HepG2 (cell line): ENCODE data around the gene CDC42EP4.

Experiments used
- JUND ChIP-seq: sonication (generic); formaldehyde crosslinking; IDR thresholded peaks from 2 replicates; pipeline ENCODE4 v1.8.0; 2022; ENCODE audit warnings: mild to moderate bottlenecking, missing genetic modification reagents
- NFE2L1 ChIP-seq: sonication (generic); formaldehyde crosslinking; IDR thresholded peaks from 2 replicates; pipeline ENCODE4 v1.4.0; 2020; ENCODE audit warnings: missing genetic modification reagents, mild to moderate bottlenecking, borderline replicate concordance
- PHB2 ChIP-seq: fragments of 450-650 bp; IDR thresholded peaks from 2 replicates; pipeline ENCODE4 v1.6.1; 2018; ENCODE audit not compliant: partially characterized antibody
- PRDM4 ChIP-seq: sonication (generic); formaldehyde crosslinking; IDR thresholded peaks from 2 replicates; pipeline ENCODE4 v1.9.0; 2021; ENCODE audit warnings: missing genetic modification reagents, borderline replicate concordance
- RFX5 ChIP-seq: IDR thresholded peaks from 2 replicates; pipeline ENCODE4 v1.6.1; 2011; ENCODE audit warnings: low read depth, low read length, improper control_type of control experiment
- TF ChIP-seq, protein P1 (sequence below): sonication (generic); formaldehyde crosslinking; IDR thresholded peaks from 2 replicates; pipeline ENCODE4 v1.4.0; 2020; ENCODE audit warnings: mild to moderate bottlenecking, missing genetic modification reagents
- TF ChIP-seq, protein P2 (sequence below): sonication (generic); formaldehyde crosslinking; IDR thresholded peaks from 2 replicates; pipeline ENCODE4 v1.8.0; 2022; ENCODE audit warnings: mild to moderate bottlenecking, missing genetic modification reagents, borderline replicate concordance

GRCh38 chr17:73240561-73240960 lies 71.2 kb downstream of the CDC42EP4 start:
- TF ChIP-seq RFX5 (no peak), NFE2L1 (no peak), PHB2 (no peak), JUND (no peak), PRDM4 (no peak)
- TF ChIP-seq, protein P1, sequence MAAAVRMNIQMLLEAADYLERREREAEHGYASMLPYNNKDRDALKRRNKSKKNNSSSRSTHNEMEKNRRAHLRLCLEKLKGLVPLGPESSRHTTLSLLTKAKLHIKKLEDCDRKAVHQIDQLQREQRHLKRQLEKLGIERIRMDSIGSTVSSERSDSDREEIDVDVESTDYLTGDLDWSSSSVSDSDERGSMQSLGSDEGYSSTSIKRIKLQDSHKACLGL (CRISPR knock-in tag), result no peak
- TF ChIP-seq, protein P2, sequence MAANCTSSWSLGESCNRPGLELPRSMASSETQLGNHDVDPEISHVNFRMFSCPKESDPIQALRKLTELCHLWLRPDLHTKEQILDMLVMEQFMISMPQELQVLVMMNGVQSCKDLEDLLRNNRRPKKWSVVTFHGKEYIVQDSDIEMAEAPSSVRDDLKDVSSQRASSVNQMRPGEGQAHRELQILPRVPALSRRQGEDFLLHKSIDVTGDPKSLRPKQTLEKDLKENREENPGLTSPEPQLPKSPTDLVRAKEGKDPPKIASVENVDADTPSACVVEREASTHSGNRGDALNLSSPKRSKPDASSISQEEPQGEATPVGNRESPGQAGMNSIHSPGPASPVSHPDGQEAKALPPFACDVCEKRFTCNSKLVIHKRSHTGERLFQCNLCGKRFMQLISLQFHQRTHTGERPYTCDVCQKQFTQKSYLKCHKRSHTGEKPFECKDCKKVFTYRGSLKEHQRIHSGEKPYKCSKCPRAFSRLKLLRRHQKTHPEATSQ (CRISPR knock-in tag), result no peak
